Small intestine (tissue), 7 donors: ENCODE measurements around the gene SEPHS2. TPM values are rescaled to one million over a fixed set of nuclear protein-coding genes. Genes with fewer than 3 reads are reported as not detected.
"Not testable (repeated sequence)": the region's sequence is repeated elsewhere in the genome, so short reads cannot be mapped to it uniquely, and the experiment has no call there.

ENCODE experiments used
- DNase-seq, 2 donors: peaks; one replicate each; pipeline versions ENCODE4 v3.0.0 to v3.0.0-alpha.2; 2013
- FAIRE-seq: peaks from 2 replicates; lab custom pipeline; 2012; peaks lifted over from hg19 to GRCh38; lab: Jason Lieb, UNC
- H3K27ac ChIP-seq, 3 donors: one replicate each; pipeline ENCODE4 v1.5.1; 2013; ENCODE audit warnings: low read length in 2 of 3, mild to moderate bottlenecking in 2 of 3, control low read depth in 1 of 3, inconsistent platforms in 1 of 3, low read depth in 1 of 3, moderate library complexity in 1 of 3
- H3K27me3 ChIP-seq, 3 donors: one replicate each; pipeline ENCODE4 v1.6.1; 2013; ENCODE audit warnings: low read length in 3 of 3, inconsistent platforms in 1 of 3; ENCODE audit not compliant: control insufficient read depth in 3 of 3, insufficient read depth in 3 of 3
- H3K36me3 ChIP-seq, 3 donors: one replicate each; pipeline ENCODE4 v1.6.1; 2013; ENCODE audit warnings: low read length in 3 of 3, inconsistent platforms in 1 of 3, low read depth in 1 of 3, mild to moderate bottlenecking in 1 of 3, moderate library complexity in 1 of 3; ENCODE audit not compliant: control insufficient read depth in 3 of 3, insufficient read depth in 2 of 3
- H3K4me1 ChIP-seq, 3 donors: one replicate each; pipeline ENCODE4 v1.6.1; 2013; ENCODE audit warnings: low read length in 2 of 3, inconsistent platforms in 1 of 3, low read depth in 1 of 3, mild to moderate bottlenecking in 1 of 3, moderate library complexity in 1 of 3; ENCODE audit not compliant: control insufficient read depth in 3 of 3, insufficient read depth in 2 of 3
- H3K4me3 ChIP-seq, 3 donors: one replicate each; pipeline ENCODE4 v1.5.1; 2013; ENCODE audit warnings: low read length in 3 of 3, control low read depth in 1 of 3, inconsistent platforms in 1 of 3, low read depth in 1 of 3, mild to moderate bottlenecking in 1 of 3, moderate library complexity in 1 of 3
- H3K9me3 ChIP-seq, 2 donors: one replicate each; pipeline ENCODE4 v1.6.1; 2013; ENCODE audit warnings: low read depth in 1 of 2, low read length in 1 of 2; ENCODE audit not compliant: control insufficient read depth in 2 of 2, insufficient read depth in 1 of 2
- WGBS, 3 donors: extraction: QIAGEN DNeasy Blood & Tissue Kit; methylation state at CpG; one replicate each; pipeline ENCODE4 v1.1.7; 2013; 5-methylcytosine and 5-hydroxymethylcytosine counted together
- polyA plus RNA-seq, 4 donors: library from polyadenylated mRNA; stranded (reverse) in 3 of 4; unstranded in 1 of 4; fragments of 200-250 nt in 3 of 4; fragments of 120-200 nt in 1 of 4; gene quantifications; one replicate each; pipeline versions ENCODE4 v1.2.1 to v1.2.3, GENCODE V29; 2013
- donor health status: healthy with polysubstance abuse.
- donor health status: control.
- donor health status: control.
- donor health status: Bipolar disorder and iron deficiency.
- donor health status: healthy.

Gene SEPHS2
- polyA plus RNA-seq, 4 donors, result 76.9 to 349 (median 175) TPM

DNA sequence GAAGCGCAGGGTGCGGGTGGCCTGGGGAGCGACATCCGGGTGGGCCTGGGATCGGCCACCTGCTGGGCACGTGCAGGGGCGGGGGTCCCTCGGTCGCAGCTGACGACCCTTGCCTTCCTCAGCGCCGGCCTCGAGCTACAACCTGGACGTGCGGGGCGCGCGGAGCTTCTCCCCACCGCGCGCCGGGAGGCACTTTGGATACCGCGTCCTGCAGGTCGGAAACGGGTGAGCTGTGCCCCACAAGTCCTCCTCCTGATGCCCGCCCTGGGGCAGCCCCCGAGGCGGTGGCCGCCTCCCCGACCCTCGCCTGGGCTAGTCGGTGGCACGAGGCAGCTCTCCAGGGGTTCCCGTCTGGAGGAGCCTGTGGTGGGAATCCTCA is 28.4 kb upstream of the SEPHS2 start:
- Histone ChIP-seq H3K4me3 (peak overlapping the region in 2 of 3 donors; percentile 38 to 49), H3K4me1 (no peaks in the 10 kb centered on the region), H3K27ac (peak overlapping the region in 1 of 3 donors; percentile 70), H3K27me3 (peaks cover 0 to 14% (median 0%) of the 10 kb centered on the region in 3 donors), H3K9me3 (no peaks in the 10 kb centered on the region), H3K36me3 (no peaks in the 10 kb centered on the region)
- no peak for DNase-seq
- FAIRE-seq, result no peak
- 46 to 72% (median 69%) methylated on average over 35 of the region's 35 CpGs for WGBS, 3 donors

DNA sequence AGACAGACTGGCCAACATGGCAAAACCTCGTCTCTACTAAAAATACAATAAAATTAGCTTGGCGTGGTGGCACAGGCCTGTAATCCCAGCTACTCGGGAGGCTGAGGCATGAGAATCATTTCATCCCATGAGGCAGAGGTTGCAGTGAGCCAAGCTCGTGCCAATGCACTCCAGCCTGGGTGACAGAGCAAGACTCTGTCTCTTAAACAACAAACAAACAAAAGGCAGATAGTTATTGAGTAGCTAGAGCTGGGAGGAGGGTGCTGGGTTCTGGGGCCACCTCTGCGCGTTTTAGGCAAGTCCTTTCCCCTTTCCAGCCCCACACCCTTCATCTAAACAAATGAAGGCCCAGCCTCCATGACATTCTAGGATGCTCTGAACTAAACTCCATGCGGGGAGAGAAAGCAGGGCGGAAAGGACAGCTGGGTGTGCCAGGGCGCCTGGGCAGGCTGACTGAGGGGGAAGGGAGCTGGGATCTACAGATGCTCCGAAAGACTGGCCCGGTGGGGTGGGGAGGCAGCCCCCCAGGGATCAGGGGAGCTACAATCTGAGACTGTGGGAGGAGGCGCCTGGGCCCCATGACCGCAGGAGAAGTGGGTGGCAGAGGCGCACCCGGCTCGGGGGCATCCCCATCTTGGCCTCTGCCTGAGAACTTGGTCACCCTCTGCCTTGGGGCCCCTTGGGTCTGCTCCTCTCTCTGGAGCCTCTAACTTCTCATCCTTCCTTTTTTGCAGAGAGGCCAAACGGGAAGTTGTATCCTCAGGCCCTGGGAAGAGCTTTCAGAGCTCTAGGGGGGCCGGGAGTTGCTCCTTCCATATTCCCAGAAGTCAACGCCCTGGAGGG is 27.8 kb upstream of the SEPHS2 start:
- no peaks in the 10 kb centered on the region for H3K36me3 ChIP-seq
- peak overlapping the region in 2 of 3 donors; percentile 13 to 70 for H3K27ac ChIP-seq
- H3K9me3 ChIP-seq, result no peaks in the 10 kb centered on the region
- WGBS, 3 donors, result 61 to 82% (median 63%) methylated on average over 19 of the region's 19 CpGs
- H3K27me3 ChIP-seq, result peaks cover 0 to 14% (median 0%) of the 10 kb centered on the region in 3 donors
- FAIRE-seq (no peak), DNase-seq (no peak)
- no peaks in the 10 kb centered on the region for H3K4me1 ChIP-seq
- peak overlapping the region in 2 of 3 donors; percentile 38 to 49 for H3K4me3 ChIP-seq

DNA sequence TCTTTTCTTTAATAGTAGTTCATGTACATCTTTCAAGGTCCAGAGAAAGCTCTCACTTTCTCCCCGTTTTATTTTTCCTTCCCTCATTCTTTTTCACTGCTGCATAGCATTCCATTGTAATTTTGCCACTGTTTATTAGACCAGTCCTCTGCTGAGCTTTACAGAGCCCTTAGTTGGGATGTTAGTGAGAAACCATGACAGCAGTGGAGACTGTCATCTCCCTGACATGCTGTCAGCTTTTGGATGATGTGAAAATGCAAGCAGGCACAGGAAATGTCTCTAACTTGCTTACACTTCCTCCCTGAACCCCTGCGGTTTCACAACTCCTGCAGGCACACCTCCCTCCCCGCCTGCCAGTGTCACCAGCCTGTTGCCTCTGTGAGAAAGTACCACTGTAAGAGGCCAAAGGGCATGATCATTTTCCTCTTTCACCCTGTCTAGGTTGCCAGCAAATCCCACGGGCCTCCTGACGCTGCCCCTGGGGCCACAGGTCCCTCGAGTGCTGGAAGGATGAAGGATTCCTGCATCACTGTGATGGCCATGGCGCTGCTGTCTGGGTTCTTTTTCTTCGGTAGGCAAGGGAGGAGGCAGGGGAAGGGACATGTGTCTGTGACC is 26.8 kb upstream of the SEPHS2 start, which contains the start of gene ITGAL:
ITGAL (plus strand) TSS at position 415 of the 615 bp plus-strand sequence; CDS start at position 511, 96 bp downstream.
- Histone ChIP-seq H3K4me3 (peak within 1 kb of the TSS; percentile 15 to 49 (median 24)), H3K27me3 (peaks cover 0 to 14% (median 0%) of the 10 kb centered on the region in 3 donors), H3K36me3 (no peaks in the 10 kb centered on the region), H3K4me1 (no peaks in the 10 kb centered on the region), H3K27ac (peak within 1 kb of the TSS in 2 of 3 donors; percentile 13 to 79), H3K9me3 (no peaks in the 10 kb centered on the region)
- FAIRE-seq, result no peak
- 31 to 42% (median 32%) methylated on average over 8 of the region's 8 CpGs for WGBS, 3 donors
- DNase-seq, result peak in 1 of 2 donors; percentile 81

DNA sequence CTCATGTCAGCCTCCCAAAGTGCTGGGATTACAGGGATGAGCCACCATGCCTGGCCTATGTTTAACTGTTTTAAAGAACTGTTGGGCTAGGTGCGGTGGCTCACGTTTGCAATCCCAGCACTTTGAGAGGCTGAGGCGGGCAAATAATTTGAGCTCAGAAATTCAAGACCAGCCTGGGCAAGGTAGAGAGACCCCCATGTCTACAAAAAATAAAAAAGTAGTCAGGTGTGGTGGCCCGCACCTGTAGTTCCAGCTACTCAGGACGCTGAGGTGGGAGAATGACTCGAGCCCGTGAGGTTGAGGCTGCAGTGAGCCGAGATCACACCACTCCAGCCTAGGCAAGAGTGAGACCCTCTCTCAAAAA is 24.9 kb upstream of the SEPHS2 start:
- DNase-seq (no peak), FAIRE-seq (no peak)
- H3K27me3 ChIP-seq, result peaks cover 0 to 14% (median 0%) of the 10 kb centered on the region in 3 donors
- H3K4me3 ChIP-seq, result no peak overlapping the region
- H3K4me1 ChIP-seq, result no peaks in the 10 kb centered on the region
- no peaks in the 10 kb centered on the region for H3K36me3 ChIP-seq
- H3K27ac ChIP-seq, result peak overlapping the region in 2 of 3 donors; percentile 50 to 79
- WGBS, 3 donors, result 66 to 89% (median 81%) methylated on average over 8 of the region's 8 CpGs
- no peaks in the 10 kb centered on the region for H3K9me3 ChIP-seq

DNA sequence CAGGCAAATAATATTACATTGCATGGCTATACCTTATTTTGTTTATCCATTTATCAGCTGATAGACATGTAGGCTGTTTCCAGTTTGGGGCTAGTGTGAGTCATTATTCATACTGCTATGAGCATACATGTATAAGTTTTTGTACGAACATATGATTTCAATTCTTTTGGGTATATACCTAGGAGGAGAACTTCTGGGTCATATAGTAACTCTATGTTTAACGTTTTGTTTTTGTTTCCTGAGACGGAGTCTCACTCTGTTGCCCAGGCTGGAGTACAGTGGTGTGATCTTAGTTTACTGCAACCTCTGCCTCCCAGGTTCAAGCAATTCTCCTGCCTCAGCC is 24.5 kb upstream of the SEPHS2 start:
- H3K27me3 ChIP-seq, result peaks cover 0 to 14% (median 0%) of the 10 kb centered on the region in 3 donors
- no peak for DNase-seq
- H3K27ac ChIP-seq, result peak overlapping the region in 1 of 3 donors; percentile 79
- no peaks in the 10 kb centered on the region for H3K4me1 ChIP-seq
- no peaks in the 10 kb centered on the region for H3K36me3 ChIP-seq
- FAIRE-seq, result no peak
- WGBS, 3 donors, result 62 to 88% (median 68%) methylated on average over 3 of the region's 3 CpGs
- no peaks in the 10 kb centered on the region for H3K9me3 ChIP-seq
- no peak overlapping the region for H3K4me3 ChIP-seq

DNA sequence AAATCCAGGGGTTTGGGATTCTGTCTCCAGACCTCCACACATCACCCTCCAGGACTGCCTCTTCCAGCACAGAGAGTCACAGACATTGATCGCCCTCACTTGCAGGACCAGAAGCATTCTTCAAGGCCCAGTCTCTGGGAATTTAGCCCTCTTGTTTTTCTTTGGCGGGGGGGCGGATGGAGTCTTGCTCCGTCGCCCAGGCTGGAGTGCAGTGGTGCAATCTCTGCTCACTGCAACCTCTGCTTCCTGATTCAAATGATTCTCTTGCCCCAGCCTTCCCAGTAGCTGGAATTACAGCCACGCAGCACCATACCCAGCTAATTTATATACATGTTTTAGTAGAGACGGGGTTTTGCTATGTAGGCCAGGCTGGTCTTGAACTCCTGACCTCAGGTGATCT is 18.4 kb upstream of the SEPHS2 start:
- H3K4me1 ChIP-seq, result peaks cover 0 to 4% (median under 1%) of the 10 kb centered on the region in 3 donors
- FAIRE-seq (no peak), DNase-seq (no peak)
- H3K27ac ChIP-seq, result no peak overlapping the region
- H3K4me3 ChIP-seq, result no peak overlapping the region
- H3K27me3 ChIP-seq, result no peaks in the 10 kb centered on the region
- 89 to 95% (median 92%) methylated on average over 7 of the region's 7 CpGs for WGBS, 3 donors
- H3K36me3 ChIP-seq, result no peaks in the 10 kb centered on the region
- no peaks in the 10 kb centered on the region for H3K9me3 ChIP-seq

DNA sequence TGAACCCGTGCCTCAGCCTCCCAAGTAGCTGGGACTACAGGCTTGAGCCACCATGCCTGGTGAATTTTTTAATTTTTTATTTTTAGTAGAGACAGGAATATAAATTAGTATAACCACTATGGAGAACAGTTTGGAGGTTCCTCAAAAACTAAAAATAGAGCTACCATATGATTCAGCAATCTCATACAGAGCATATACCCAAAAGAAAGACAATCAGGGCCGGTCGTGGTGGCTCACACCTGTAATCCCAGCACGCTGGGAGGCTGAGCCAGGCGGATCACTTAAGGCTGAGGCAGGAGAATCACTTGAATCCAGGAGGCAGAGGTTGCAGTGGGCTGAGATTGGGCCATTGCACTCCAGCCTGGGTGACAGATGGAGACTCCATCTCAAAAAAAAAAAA is 15.8 kb upstream of the SEPHS2 start:
- not testable (repeated sequence) for H3K27me3 ChIP-seq, H3K27ac ChIP-seq, H3K4me3 ChIP-seq, H3K36me3 ChIP-seq, FAIRE-seq, H3K9me3 ChIP-seq, DNase-seq
- H3K4me1 ChIP-seq, result peaks cover 2 to 10% (median 3%) of the 10 kb centered on the region in 3 donors
- WGBS, 3 donors, result 90 to 98% (median 91%) methylated on average over 5 of the region's 5 CpGs

DNA sequence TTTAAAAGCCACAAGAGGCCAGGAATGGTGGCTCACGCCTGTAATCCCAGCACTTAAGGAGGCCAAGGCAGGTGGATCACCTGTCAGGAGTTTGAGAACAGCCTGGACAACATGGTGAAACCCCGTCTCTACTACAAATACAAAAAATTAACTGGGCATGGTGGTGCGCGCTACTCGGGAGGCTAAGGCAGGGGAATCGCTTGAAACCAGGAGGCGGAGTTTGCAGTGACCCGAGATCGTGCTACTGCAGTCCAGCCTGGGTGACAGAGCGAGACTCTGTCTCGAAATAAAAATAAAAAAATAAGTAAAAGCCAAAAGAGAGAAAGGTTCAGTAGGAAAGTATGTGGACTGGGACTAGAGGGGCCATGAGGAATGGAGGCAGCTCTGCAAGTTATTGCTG is 13.8 kb upstream of the SEPHS2 start:
- DNase-seq, result no peak
- 84 to 94% (median 84%) methylated on average over 11 of the region's 11 CpGs for WGBS, 3 donors
- no peak for FAIRE-seq
- Histone ChIP-seq H3K27me3 (no peaks in the 10 kb centered on the region), H3K36me3 (no peaks in the 10 kb centered on the region), H3K9me3 (no peaks in the 10 kb centered on the region), H3K4me3 (no peak overlapping the region), H3K4me1 (peaks cover 2 to 15% (median 3%) of the 10 kb centered on the region in 3 donors), H3K27ac (peak overlapping the region in 1 of 3 donors; percentile 59)
